Measurements from ENCODE around the gene STK32C.

GRCh38 chr10:132187430-132188138 lies 120.2 kb downstream of the STK32C start:
- TF ChIP-seq POLR2A (IDR thresholded peaks at IDR 0.05) (no peak), CTCF (IDR thresholded peaks at IDR 0.05) (no peak)

Data from tibial nerve (tissue), 3 donors.